H1 (cell line): ENCODE results near the gene NPPA. TPM values are rescaled to one million over a fixed set of nuclear protein-coding genes. Genes with fewer than 3 reads are reported as not detected.

Experiments used
- CTCF ChIA-PET: fragments of 300-600 bp; sonication (Branson Sonifier 250); formaldehyde crosslinking; loops from one replicate; lab custom pipeline; 2021; ENCODE audit not compliant: partially characterized antibody; lab: Charles Lee
- POLR2A ChIA-PET: fragments of 300-600 bp; sonication (Branson Sonifier 250); formaldehyde crosslinking; loops from one replicate; lab custom pipeline; 2021; ENCODE audit warnings: inconsistent platforms; ENCODE audit not compliant: partially characterized antibody; lab: Charles Lee
- DNase-seq, 2 experiments: peaks; one replicate each; pipeline versions ENCODE4 v3.0.0 to v3.0.0-alpha.2; 2010 to 2022; ENCODE audit warnings: low spot score in 2 of 2, low read depth in 1 of 2, mixed read lengths in 1 of 2
- FAIRE-seq: peaks from 2 replicates; lab custom pipeline; 2011; peaks lifted over from hg19 to GRCh38; lab: Jason Lieb, UNC
- H2AFZ ChIP-seq: 2 replicates; pipeline ENCODE4 v1.8.1; 2012; ENCODE audit warnings: low read length, inconsistent platforms
- H2AK5ac ChIP-seq: 2 replicates; pipeline ENCODE4 v1.6.1; 2013; ENCODE audit warnings: low read depth, low read length
- H2BK120ac ChIP-seq: replicated peaks from 2 replicates; pipeline ENCODE3; 2013; ENCODE audit warnings: low read depth, low read length, inconsistent platforms
- H2BK12ac ChIP-seq: 2 replicates; pipeline ENCODE4 v1.6.1; 2013; ENCODE audit warnings: low read depth, low read length
- H2BK15ac ChIP-seq: 2 replicates; pipeline ENCODE4 v1.6.1; 2013; ENCODE audit warnings: low read length
- H2BK20ac ChIP-seq: 2 replicates; pipeline ENCODE4 v1.6.1; 2013; ENCODE audit warnings: low read length
- H2BK5ac ChIP-seq: 2 replicates; pipeline ENCODE4 v1.6.1; 2013; ENCODE audit warnings: low read depth, low read length
- H3K14ac ChIP-seq: 2 replicates; pipeline ENCODE4 v1.6.1; 2013; ENCODE audit warnings: inconsistent platforms; ENCODE audit not compliant: insufficient read length
- H3K18ac ChIP-seq: 2 replicates; pipeline ENCODE4 v1.6.1; 2013; ENCODE audit warnings: low read length; ENCODE audit errors: extremely low read depth
- H3K23ac ChIP-seq: 2 replicates; pipeline ENCODE4 v1.6.1; 2013; ENCODE audit warnings: inconsistent platforms; ENCODE audit not compliant: insufficient read length
- H3K23me2 ChIP-seq: 2 replicates; pipeline ENCODE4 v1.6.1; 2013; ENCODE audit warnings: low read depth, low read length
- H3K27ac ChIP-seq: 2 replicates; pipeline ENCODE4 v1.6.1; 2011; ENCODE audit warnings: low read depth, low read length, inconsistent platforms
- H3K27me3 ChIP-seq, 4 experiments: replicated peaks in 1 of 4; 1 replicate in 1 of 4; 2 replicates in 3 of 4; pipeline versions ENCODE4 v1.6.1 to v1.8.1; 2011 to 2013; ENCODE audit warnings: low read length in 3 of 4, mild to moderate bottlenecking in 3 of 4, inconsistent platforms in 2 of 4, mixed read lengths in 2 of 4, moderate library complexity in 1 of 4; ENCODE audit not compliant: control insufficient read depth in 3 of 4, insufficient read depth in 3 of 4; ENCODE audit errors: extremely low read depth in 1 of 4
- H3K36me3 ChIP-seq, 4 experiments: 2 replicates each; pipeline versions ENCODE4 v1.6.1 to v1.8.1; 2011 to 2013; ENCODE audit warnings: mild to moderate bottlenecking in 4 of 4, low read length in 3 of 4, moderate library complexity in 2 of 4, control low read depth in 1 of 4, inconsistent platforms in 1 of 4; ENCODE audit not compliant: insufficient read depth in 4 of 4, control insufficient read depth in 2 of 4
- H3K4ac ChIP-seq: replicated peaks from 2 replicates; pipeline ENCODE3; 2013; ENCODE audit warnings: low read length, low read depth, mixed read lengths, inconsistent platforms; ENCODE audit not compliant: insufficient read length
- H3K4me1 ChIP-seq, 4 experiments: replicated peaks in 1 of 4; 1 replicate in 1 of 4; 2 replicates in 3 of 4; pipeline versions ENCODE4 v1.6.1 to v1.8.1; 2011 to 2013; ENCODE audit warnings: low read length in 3 of 4, inconsistent platforms in 2 of 4, mixed read lengths in 1 of 4; ENCODE audit not compliant: insufficient read depth in 4 of 4, control insufficient read depth in 3 of 4
- H3K4me2 ChIP-seq, 2 experiments: 2 replicates each; pipeline versions ENCODE4 v1.6.1 to v1.8.1; 2011 to 2013; ENCODE audit warnings: low read depth in 2 of 2, low read length in 2 of 2, control low read depth in 1 of 2, inconsistent platforms in 1 of 2, mild to moderate bottlenecking in 1 of 2; ENCODE audit not compliant: insufficient read depth in 1 of 2
- H3K4me3 ChIP-seq, 4 experiments: fragments of 200-600, 300-600 bp in 1 of 4; sonication (generic), shearing (Covaris generic), sonication (Bioruptor Twin) in 1 of 4; 2 replicates each; pipeline versions ENCODE4 v1.5.1 to v1.8.1; 2011 to 2016; ENCODE audit warnings: low read length in 4 of 4, low read depth in 3 of 4, control low read depth in 2 of 4, inconsistent platforms in 2 of 4, mild to moderate bottlenecking in 2 of 4, mixed read lengths in 1 of 4, moderate library complexity in 1 of 4; ENCODE audit not compliant: insufficient read depth in 2 of 4; ENCODE audit errors: extremely low read depth in 1 of 4
- H3K56ac ChIP-seq: replicated peaks from 2 replicates; pipeline ENCODE3; 2013; ENCODE audit warnings: low read depth, mild to moderate bottlenecking, mixed read lengths, low read length, inconsistent platforms; ENCODE audit not compliant: insufficient read length
- H3K79me1 ChIP-seq: 2 replicates; pipeline ENCODE4 v1.6.1; 2013; ENCODE audit warnings: low read depth, low read length, control low read depth
- H3K79me2 ChIP-seq, 2 experiments: 2 replicates each; pipeline versions ENCODE4 v1.6.1 to v1.8.1; 2012 to 2013; ENCODE audit warnings: low read length in 2 of 2, mild to moderate bottlenecking in 2 of 2, inconsistent platforms in 1 of 2; ENCODE audit not compliant: insufficient read depth in 2 of 2, control insufficient read depth in 1 of 2
- H3K9ac ChIP-seq, 4 experiments: replicated peaks in 1 of 4; 1 replicate in 1 of 4; 2 replicates in 3 of 4; pipeline versions ENCODE4 v1.6.1 to v1.8.1; 2011 to 2013; ENCODE audit warnings: low read depth in 3 of 4, low read length in 3 of 4, control low read depth in 2 of 4, mild to moderate bottlenecking in 2 of 4, moderate library complexity in 2 of 4, inconsistent platforms in 1 of 4; ENCODE audit errors: extremely low read depth in 1 of 4
- H3K9me3 ChIP-seq, 2 experiments: 2 replicates each; pipeline versions ENCODE4 v1.6.1 to v1.8.1; 2012 to 2013; ENCODE audit warnings: mild to moderate bottlenecking in 2 of 2, moderate library complexity in 2 of 2, control low read depth in 1 of 2, inconsistent platforms in 1 of 2, low read depth in 1 of 2, low read length in 1 of 2, mixed read lengths in 1 of 2; ENCODE audit not compliant: insufficient read depth in 2 of 2
- H4K20me1 ChIP-seq, 2 experiments: replicated peaks in 1 of 2; 2 replicates each; pipeline versions ENCODE3 to v1.8.1; 2011 to 2013; ENCODE audit warnings: inconsistent platforms in 2 of 2, low read length in 2 of 2, mild to moderate bottlenecking in 1 of 2; ENCODE audit not compliant: insufficient read depth in 2 of 2, control insufficient read depth in 1 of 2
- H4K5ac ChIP-seq: 2 replicates; pipeline ENCODE4 v1.6.1; 2013; ENCODE audit warnings: low read length, low read depth, mixed read lengths, inconsistent platforms; ENCODE audit not compliant: insufficient read length
- H4K8ac ChIP-seq: 2 replicates; pipeline ENCODE4 v1.8.0; 2013; ENCODE audit warnings: mild to moderate bottlenecking, moderate library complexity, low read length, inconsistent platforms; ENCODE audit not compliant: insufficient read depth; ENCODE audit errors: extremely low read depth
- H4K91ac ChIP-seq: replicated peaks from 2 replicates; pipeline ENCODE3; 2013; ENCODE audit warnings: low read length, mixed read lengths, inconsistent platforms; ENCODE audit not compliant: insufficient read length
- MAX ChIP-seq: IDR thresholded peaks from 2 replicates; pipeline ENCODE4 v1.6.1; 2012; ENCODE audit warnings: inconsistent platforms
- RAD21 ChIP-seq, 2 experiments: IDR thresholded peaks in 1 of 2; conservative IDR thresholded peaks in 1 of 2; 2 replicates each; pipeline ENCODE4 v1.6.1; 2011; ENCODE audit warnings: low read depth in 2 of 2, low read length in 2 of 2, improper control_type of control experiment in 1 of 2, inconsistent platforms in 1 of 2, mild to moderate bottlenecking in 1 of 2, moderate library complexity in 1 of 2
- SAP30 ChIP-seq: fragments of 300-600 bp; sonication (generic); IDR thresholded peaks from 2 replicates; pipeline ENCODE4 v1.7.1; 2012; ENCODE audit warnings: low read length, moderate library complexity, mild to moderate bottlenecking, inconsistent platforms; ENCODE audit not compliant: insufficient read depth, insufficient replicate concordance
- YY1 ChIP-seq: IDR thresholded peaks from 2 replicates; pipeline ENCODE4 v1.6.1; 2011; ENCODE audit warnings: low read depth, mild to moderate bottlenecking, low read length
- WGBS, 2 experiments: shearing (Covaris generic) in 1 of 2; methylation state at CpG; one replicate each; pipeline versions ENCODE4 v1.1.6 to v1.1.7; 2013 to 2015; ENCODE audit warnings: low lambda C conversion rate in 2 of 2, mixed read lengths in 2 of 2, inconsistent platforms in 1 of 2, low coverage in 1 of 2, missing lambda C conversion rate in 1 of 2; ENCODE audit not compliant: insufficient replicate concordance in 2 of 2, insufficient coverage in 1 of 2, insufficient read length in 1 of 2; ENCODE audit errors: extremely low coverage in 1 of 2, missing lambda C conversion rate in 1 of 2; 5-methylcytosine and 5-hydroxymethylcytosine counted together
- polyA plus RNA-seq, 7 experiments: library from polyadenylated mRNA; depleted of rRNA in 3 of 7; stranded (reverse) in 5 of 7; unstranded in 2 of 7; fragments of >200 nt in 5 of 7; fragments of 200-250 nt in 2 of 7; gene quantifications; 1 replicate in 5 of 7; 2 replicates in 1 of 7; 4 replicates in 1 of 7; pipeline versions ENCODE4 v1.2.1 to v1.2.3, GENCODE V29; 2011 to 2013; ENCODE audit warnings: missing spikeins in 2 of 7, mixed read lengths in 2 of 7
- total RNA-seq: library from RNA; stranded (reverse); fragmentation: NEBNext Ultra II Directional; extraction: Animal tissue kit (Norgen Biotek cat#: 25700); gene quantifications from 2 replicates; pipeline ENCODE4 v1.2.1, GENCODE V29; 2021

Gene NPPA
- total and polyA plus RNA-seq, 2 of the 8 experiments (the other 6 are each of a cell fraction or from before 2014, with no cell fraction given), result not detected

DNA sequence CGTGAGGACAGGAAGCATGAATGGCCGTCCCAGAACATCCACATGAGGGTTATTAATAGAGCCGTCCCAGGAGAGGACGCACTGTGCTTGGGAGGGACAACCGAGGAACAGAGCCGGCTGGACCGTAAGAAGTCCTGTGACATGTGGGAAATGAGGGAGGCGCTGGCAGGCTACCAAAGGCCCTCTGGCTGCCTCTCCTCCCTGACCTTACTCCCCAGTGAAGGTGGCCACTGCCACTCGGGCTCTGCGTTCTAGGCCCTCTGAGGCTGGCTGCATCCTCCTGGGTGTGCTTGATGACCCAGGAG lies 26.6 kb upstream of the NPPA start:
- no peak overlapping the region for H2BK12ac ChIP-seq
- H3K4ac ChIP-seq, result no peak overlapping the region
- H4K8ac ChIP-seq, result no peak overlapping the region
- no peaks in the 10 kb centered on the region for H4K20me1 ChIP-seq
- no peaks in the 10 kb centered on the region for H3K9me3 ChIP-seq
- DNase-seq (no peak), FAIRE-seq (no peak)
- CTCF ChIA-PET, result interaction anchor here (1.1 to 5.0 kb wide), 2 partner anchors 19 to 71 kb away, joined by 3 to 32 read pairs; no protein-coding TSS in a partner anchor
- H3K18ac ChIP-seq, result no peak overlapping the region
- 0 out of 2 replicates have a peak overlapping the region, but pooled peaks have one; percentile 39 for H2BK5ac ChIP-seq
- H3K79me2 ChIP-seq, result no peaks in the 10 kb centered on the region
- H3K79me1 ChIP-seq, result no peaks in the 10 kb centered on the region
- H3K23me2 ChIP-seq, result no peaks in the 10 kb centered on the region; the same call in 1 of the 2 replicates
- no peak overlapping the region for H3K4me3 ChIP-seq
- H3K23ac ChIP-seq, result no peak overlapping the region
- no peak overlapping the region for H2AFZ ChIP-seq
- no peak overlapping the region for H2BK120ac ChIP-seq
- no peaks in the 10 kb centered on the region for H3K36me3 ChIP-seq
- H4K91ac ChIP-seq, result no peak overlapping the region
- no peaks in the 10 kb centered on the region for H3K27me3 ChIP-seq
- no peak overlapping the region for H3K27ac ChIP-seq
- H3K9ac ChIP-seq, result no peak overlapping the region
- H4K5ac ChIP-seq, result no peak overlapping the region
- no peak overlapping the region for H3K56ac ChIP-seq
- no peak overlapping the region for H2BK15ac ChIP-seq
- 84% methylated on average over 10 of the region's 10 CpGs; no CpG with 5 or more reads in 1 of the 2 experiments for WGBS, 2 experiments
- no peaks in the 10 kb centered on the region for H3K4me1 ChIP-seq
- H3K4me2 ChIP-seq, result no peak overlapping the region
- H3K14ac ChIP-seq, result no peak overlapping the region
- TF ChIP-seq RAD21 (IDR thresholded peaks at IDR 0.05 in 1 of 2, conservative IDR thresholded peaks at IDR 0.05 in 1 of 2; ENCODE audit: low read depth in 2 of 2, low read length in 2 of 2) (no peak), SAP30 (no peak), MAX (no peak), YY1 (no peak)
- no peak overlapping the region for H2BK20ac ChIP-seq
- no peak overlapping the region for H2AK5ac ChIP-seq
- POLR2A ChIA-PET, result no interaction called here
